Measurements from ENCODE around the gene ARHGAP18.

GRCh38 chr6:129577691-129578090 is 132.3 kb downstream of the ARHGAP18 start:
- no peak for TF ChIP-seq ELF4 (IDR thresholded peaks at IDR 0.05)
- TF ChIP-seq FOXM1 (IDR thresholded peaks at IDR 0.05; ENCODE audit: borderline replicate concordance), result no peak
